Ectodermal cell (in vitro differentiated cells): ENCODE results near the gene MYT1.

Experiments used
- H3K27ac ChIP-seq: 2 replicates; pipeline ENCODE4 v1.7.0; 2013; ENCODE audit warnings: mild to moderate bottlenecking, low read depth, low read length; ENCODE audit not compliant: insufficient read depth, poor library complexity, severe bottlenecking
- H3K27me3 ChIP-seq: 2 replicates; pipeline ENCODE4 v1.7.0; 2013; ENCODE audit warnings: mild to moderate bottlenecking, low read length; ENCODE audit not compliant: insufficient read depth, control insufficient read depth, poor library complexity, severe bottlenecking
- H3K36me3 ChIP-seq: one replicate; pipeline ENCODE4 v1.7.0; 2013; ENCODE audit warnings: low read length; ENCODE audit not compliant: control insufficient read depth, insufficient read depth
- H3K4me1 ChIP-seq: one replicate; pipeline ENCODE4 v1.7.0; 2013; ENCODE audit warnings: low read length; ENCODE audit not compliant: control insufficient read depth, insufficient read depth
- H3K4me3 ChIP-seq: 2 replicates; pipeline ENCODE4 v1.7.0; 2013; ENCODE audit warnings: low read depth, low read length, control low read depth; ENCODE audit not compliant: insufficient read depth
- H3K9me3 ChIP-seq: 2 replicates; pipeline ENCODE4 v1.7.0; 2013; ENCODE audit warnings: mild to moderate bottlenecking, low read length, moderate library complexity; ENCODE audit not compliant: control insufficient read depth
- WGBS, 2 experiments: methylation state at CpG; one replicate each; pipeline ENCODE4 v1.1.7; 2013; ENCODE audit warnings: missing lambda C conversion rate in 2 of 2; 5-methylcytosine and 5-hydroxymethylcytosine counted together

Gene MYT1

DNA sequence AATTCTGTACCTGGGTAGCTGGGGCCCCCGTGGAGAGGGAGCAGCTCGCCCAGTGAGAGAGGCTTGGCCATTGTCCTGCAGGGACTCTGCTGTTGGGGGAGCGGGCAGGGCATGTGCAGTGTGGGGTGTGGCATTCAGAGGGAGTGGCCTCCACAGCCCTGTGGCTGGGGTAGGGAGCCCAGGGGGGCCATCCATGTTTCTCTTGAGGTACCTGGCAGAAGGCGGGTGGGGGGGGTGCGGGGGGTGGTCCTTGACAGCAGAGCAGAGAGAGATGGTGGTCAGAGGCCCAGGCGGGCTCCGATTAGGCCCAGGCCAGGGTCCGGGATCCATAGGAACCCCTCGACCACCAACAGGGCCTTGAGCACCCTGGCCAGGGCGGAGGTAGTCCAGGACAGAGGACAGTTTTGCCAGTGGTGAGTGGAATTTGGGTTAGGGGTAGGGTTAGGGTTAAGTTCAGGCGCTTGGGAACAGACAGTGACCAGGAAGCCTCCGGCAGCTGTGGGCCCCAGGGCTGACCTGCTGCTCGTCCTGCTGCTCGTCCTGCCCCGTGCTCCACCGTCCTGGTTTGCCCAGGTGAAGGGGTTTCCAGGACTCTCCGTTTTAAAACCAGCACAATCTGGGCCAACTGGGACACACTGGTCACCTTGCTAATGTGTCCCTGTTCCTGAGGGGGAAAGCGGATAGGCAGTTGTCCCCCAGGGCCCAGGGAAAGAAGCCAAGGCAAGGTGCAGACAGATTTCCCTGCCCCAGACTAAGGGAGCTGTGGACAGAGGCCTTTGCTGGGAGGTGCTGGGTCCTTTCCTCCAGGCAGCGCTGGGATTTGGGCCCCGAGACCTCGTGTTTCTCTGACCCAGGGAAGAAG, 24.8 kb upstream of the MYT1 start:
- Histone ChIP-seq H3K36me3 (no peaks in the 10 kb centered on the region), H3K27ac (no peak overlapping the region), H3K9me3 (peaks cover 3% of the 10 kb centered on the region), H3K4me3 (no peak overlapping the region), H3K27me3 (no peaks in the 10 kb centered on the region), H3K4me1 (peaks cover 25% of the 10 kb centered on the region)
- 83 to 84% methylated on average over 21 of the region's 21 CpGs for WGBS, 2 experiments

- 78 to 79% methylated on average over 13 of the region's 13 CpGs for WGBS, 2 experiments
- peaks cover 25% of the 10 kb centered on the region for H3K4me1 ChIP-seq
- no peak overlapping the region for H3K27ac ChIP-seq
Measured at GRCh38 chr20:64140061-64140931, 24.0 kb upstream of the MYT1 start.

GRCh38 chr20:64140956-64141355, 23.3 kb upstream of the MYT1 start:
- H3K27ac ChIP-seq, result no peak overlapping the region
- no peak overlapping the region for H3K4me3 ChIP-seq
- WGBS, 2 experiments, result 90 to 93% methylated on average over 9 to 10 of the region's 10 CpGs
- H3K27me3 ChIP-seq, result no peaks in the 10 kb centered on the region
- no peaks in the 10 kb centered on the region for H3K36me3 ChIP-seq
- peaks cover 3% of the 10 kb centered on the region for H3K9me3 ChIP-seq
- peaks cover 25% of the 10 kb centered on the region for H3K4me1 ChIP-seq

More at GRCh38 chr20:64140061-64140931, 24.0 kb upstream of the MYT1 start:
- no peaks in the 10 kb centered on the region for H3K27me3 ChIP-seq
- H3K4me3 ChIP-seq, result no peak overlapping the region
- peaks cover 3% of the 10 kb centered on the region for H3K9me3 ChIP-seq
- no peaks in the 10 kb centered on the region for H3K36me3 ChIP-seq

DNA sequence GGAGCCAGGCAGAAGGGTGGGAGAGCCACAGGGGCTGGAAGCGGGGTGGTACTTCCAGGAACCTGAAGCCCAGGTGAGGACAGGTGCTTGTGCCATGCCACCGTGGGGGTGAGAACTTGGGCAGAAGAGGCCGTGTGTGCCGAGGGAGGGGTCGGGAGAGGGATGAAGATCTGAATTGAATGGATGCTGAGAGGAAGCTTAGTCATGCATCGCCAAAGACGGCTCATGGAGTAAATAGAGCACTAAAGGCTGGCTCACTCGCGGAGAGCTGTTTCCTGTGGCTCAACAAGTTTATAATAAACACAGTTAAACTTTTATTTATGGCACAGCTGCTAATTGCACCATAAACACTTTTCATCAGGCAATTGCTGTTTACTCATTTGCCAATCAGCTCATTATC, 21.7 kb upstream of the MYT1 start:
- 50 to 60% methylated on average over 9 of the region's 9 CpGs for WGBS, 2 experiments
- Histone ChIP-seq H3K27me3 (no peaks in the 10 kb centered on the region), H3K36me3 (no peaks in the 10 kb centered on the region), H3K27ac (no peak overlapping the region), H3K4me3 (no peak overlapping the region), H3K4me1 (peaks cover 29% of the 10 kb centered on the region), H3K9me3 (peaks cover 3% of the 10 kb centered on the region)

DNA sequence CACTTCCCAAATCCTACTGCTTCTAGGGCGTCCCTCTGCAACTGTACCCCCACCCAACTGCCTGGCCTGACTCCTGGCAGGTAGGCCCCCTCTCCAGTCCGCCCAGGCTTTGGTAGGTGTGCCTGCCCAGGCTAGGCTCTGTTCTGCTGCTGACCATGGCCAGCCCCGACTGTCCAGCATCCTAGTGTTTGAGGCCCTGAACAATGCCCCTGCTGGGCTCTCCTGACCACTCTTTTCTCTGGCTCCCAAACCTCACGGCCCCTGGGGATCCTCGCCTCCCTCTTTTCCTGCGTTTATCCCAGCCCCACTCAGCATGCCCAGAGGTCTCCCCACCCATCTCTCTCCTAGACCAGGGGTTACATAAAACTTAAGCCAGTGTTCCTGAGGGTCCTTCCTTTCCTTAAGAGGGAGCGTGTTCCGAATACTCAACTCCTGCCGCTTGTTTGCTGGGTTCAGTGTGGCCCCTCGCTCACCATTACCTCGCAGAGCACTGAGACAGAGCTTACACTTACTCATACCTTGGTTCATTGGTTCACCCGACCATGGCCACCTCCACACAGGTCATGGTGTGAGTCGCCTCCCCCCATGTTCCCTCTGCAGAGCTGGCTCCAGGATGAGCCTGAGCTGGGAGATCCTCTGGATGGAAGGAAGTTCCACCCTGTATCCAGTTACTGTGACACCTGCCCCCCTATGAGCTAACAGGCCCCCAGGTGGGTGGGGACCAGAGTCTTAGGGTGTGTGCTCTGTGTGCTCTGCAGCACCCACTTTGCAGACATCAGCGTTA, 21.0 kb upstream of the MYT1 start:
- WGBS, 2 experiments, result 81 to 85% methylated on average over 14 of the region's 14 CpGs
- Histone ChIP-seq H3K9me3 (peaks cover 3% of the 10 kb centered on the region), H3K4me1 (peaks cover 29% of the 10 kb centered on the region), H3K36me3 (no peaks in the 10 kb centered on the region), H3K27me3 (no peaks in the 10 kb centered on the region), H3K27ac (no peak overlapping the region), H3K4me3 (no peak overlapping the region)

DNA sequence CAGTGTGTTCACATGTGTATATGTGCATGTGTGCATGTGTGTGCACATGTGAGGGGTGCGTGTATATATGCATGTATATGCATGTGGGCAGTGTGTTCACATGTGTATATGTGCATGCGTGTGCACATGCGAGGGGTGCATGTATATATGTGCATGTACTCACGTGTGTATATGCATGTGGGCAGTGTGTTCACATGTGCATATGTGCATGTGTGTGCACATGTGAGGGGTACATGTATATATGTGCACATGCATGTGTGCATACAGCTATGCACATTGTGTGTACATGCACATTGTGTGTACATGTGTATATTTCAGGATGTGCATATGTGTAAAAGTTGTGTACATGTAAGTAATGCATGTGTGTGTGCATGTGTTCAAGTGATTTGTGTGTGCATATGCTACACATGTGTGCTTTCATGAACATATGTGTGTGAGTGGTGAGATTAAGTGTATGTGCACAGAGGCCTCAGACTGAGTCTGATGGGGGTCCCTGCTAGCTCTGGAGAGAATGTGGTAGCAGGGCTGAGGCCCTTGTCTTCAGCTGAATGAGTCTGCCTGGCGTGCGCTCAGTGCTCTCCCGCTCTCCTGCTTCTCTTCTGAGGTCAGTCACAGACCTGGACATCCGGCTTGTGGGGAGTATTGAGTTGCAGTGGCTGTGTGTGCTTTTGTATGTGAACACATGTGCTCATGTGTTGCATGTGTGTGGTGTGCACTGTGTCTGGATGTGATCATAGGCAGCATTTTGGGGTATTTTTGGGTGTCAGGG, 19.9 kb upstream of the MYT1 start:
- no peaks in the 10 kb centered on the region for H3K27me3 ChIP-seq
- WGBS, 2 experiments, result 94% methylated on average over 8 of the region's 8 CpGs
- no peak overlapping the region for H3K27ac ChIP-seq
- H3K9me3 ChIP-seq, result peaks cover 3% of the 10 kb centered on the region
- H3K4me3 ChIP-seq, result no peak overlapping the region
- H3K4me1 ChIP-seq, result peaks cover 28% of the 10 kb centered on the region
- no peaks in the 10 kb centered on the region for H3K36me3 ChIP-seq

- Histone ChIP-seq H3K27ac (no peak overlapping the region), H3K4me3 (no peak overlapping the region), H3K27me3 (no peaks in the 10 kb centered on the region), H3K36me3 (no peaks in the 10 kb centered on the region), H3K9me3 (peaks cover 3% of the 10 kb centered on the region), H3K4me1 (peaks cover 14% of the 10 kb centered on the region)
- WGBS, 2 experiments, result 94 to 97% methylated on average over 17 of the region's 17 CpGs
Measured at GRCh38 chr20:64145458-64146300, 18.6 kb upstream of the MYT1 start.

DNA sequence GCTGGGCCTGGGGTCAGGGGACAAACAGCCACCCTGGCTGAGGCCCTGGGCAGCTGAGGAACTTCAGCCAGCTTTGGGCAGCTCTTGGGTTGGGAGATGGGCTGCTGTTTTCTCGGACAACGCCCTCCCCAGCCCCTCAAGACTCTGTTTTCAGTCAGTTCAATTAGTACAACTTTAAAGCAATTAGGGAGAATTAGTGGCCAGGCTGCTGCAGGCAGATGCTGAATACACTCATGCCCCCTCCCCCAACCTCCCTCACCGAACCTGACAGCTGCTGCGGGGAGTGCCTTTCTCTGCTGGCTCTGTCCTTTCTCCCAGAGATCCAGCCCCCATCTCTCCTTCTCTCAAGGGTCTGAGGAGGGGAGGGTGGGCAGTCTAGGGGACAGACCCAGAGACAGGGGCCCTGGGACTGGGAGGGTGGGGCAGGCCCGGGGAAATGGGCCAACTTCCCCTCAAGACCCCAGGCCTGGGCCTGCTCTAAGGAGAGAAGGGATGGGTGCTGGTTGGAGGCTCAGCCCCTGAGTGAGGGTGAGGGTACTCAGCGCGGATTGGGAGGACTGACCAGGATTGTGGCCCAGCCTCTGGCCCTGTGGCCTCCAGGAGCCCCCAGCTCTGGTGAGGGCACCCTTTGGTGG, 17.8 kb upstream of the MYT1 start:
- Histone ChIP-seq H3K27me3 (no peaks in the 10 kb centered on the region), H3K4me1 (peaks cover 10% of the 10 kb centered on the region), H3K36me3 (no peaks in the 10 kb centered on the region), H3K27ac (no peak overlapping the region), H3K4me3 (no peak overlapping the region), H3K9me3 (peaks cover 3% of the 10 kb centered on the region)
- WGBS, 2 experiments, result 60 to 62% methylated on average over 7 of the region's 7 CpGs
